Measurements from ENCODE around the gene CADM3.

GRCh38 chr1:159223004-159223403, 51.6 kb downstream of the CADM3 start:
- TF ChIP-seq CTCF (IDR thresholded peaks at IDR 0.05), result no peak
- TF ChIP-seq EZH2phosphoT487 (IDR thresholded peaks at IDR 0.05), result no peak
- TF ChIP-seq EZH2 (IDR thresholded peaks at IDR 0.05), result no peak

Data from neural progenitor cell (in vitro differentiated cells).